GM18868 (cell line): ENCODE results near the gene GRIK4.

Experiments
- ATAC-seq: cut with Tn5 transposase; IDR thresholded peaks from one replicate; pipeline ENCODE4 v1.9.1; 2021; ENCODE audit warnings: mild to moderate bottlenecking, moderate library complexity; ENCODE audit not compliant: unreplicated experiment

Gene GRIK4

GRCh38 chr11:120524536-120525085 is 13.1 kb downstream of the GRIK4 start:
- ATAC-seq = no peak

GRCh38 chr11:120525261-120526171 is 14.0 kb downstream of the GRIK4 start:
- no peak for ATAC-seq

- no peak for ATAC-seq
Observed at GRCh38 chr11:120526241-120526640, 14.7 kb downstream of the GRIK4 start.

GRCh38 chr11:120527111-120527761 is 15.7 kb downstream of the GRIK4 start:
- no peak for ATAC-seq

GRCh38 chr11:120528749-120529148 is 17.2 kb downstream of the GRIK4 start:
- ATAC-seq = no peak

- ATAC-seq = no peak
Observed at GRCh38 chr11:120529214-120529613, 17.7 kb downstream of the GRIK4 start.

GRCh38 chr11:120529911-120530310 is 18.4 kb downstream of the GRIK4 start:
- no peak for ATAC-seq

GRCh38 chr11:120532082-120532831 is 20.7 kb downstream of the GRIK4 start:
- ATAC-seq = no peak

GRCh38 chr11:120532832-120533196 is 21.3 kb downstream of the GRIK4 start:
- no peak for ATAC-seq

- no peak for ATAC-seq
Observed at GRCh38 chr11:120536091-120536796, 24.7 kb downstream of the GRIK4 start.

GRCh38 chr11:120536797-120537169 is 25.2 kb downstream of the GRIK4 start:
- no peak for ATAC-seq

- no peak for ATAC-seq
Observed at GRCh38 chr11:120537996-120538395, 26.4 kb downstream of the GRIK4 start.

- ATAC-seq = no peak
Observed at GRCh38 chr11:120538707-120539106, 27.2 kb downstream of the GRIK4 start.

GRCh38 chr11:120539667-120540369 is 28.3 kb downstream of the GRIK4 start:
- no peak for ATAC-seq

GRCh38 chr11:120540744-120541465 is 29.4 kb downstream of the GRIK4 start:
- ATAC-seq = no peak

- ATAC-seq = no peak
Observed at GRCh38 chr11:120543521-120544215, 32.1 kb downstream of the GRIK4 start.

GRCh38 chr11:120545813-120546212 is 34.3 kb downstream of the GRIK4 start:
- ATAC-seq = no peak

- ATAC-seq = no peak
Observed at GRCh38 chr11:120546312-120547205, 35.0 kb downstream of the GRIK4 start.
